Stimulated activated CD8-positive, alpha-beta memory T cell treated with anti-CD3 and anti-CD28 coated beads, Interleukin-2, amount 100 ng/mL, for 1 hour (primary cell): ENCODE data around the gene PDIK1L.
"Not testable (repeated sequence)": the region's sequence is repeated elsewhere in the genome, so short reads cannot be mapped to it uniquely, and the experiment has no call there.

Experiments
- DNase-seq, 2 donors: peaks; one replicate each; pipeline ENCODE4 v3.0.0-alpha.2; 2020; ENCODE audit warnings: low read depth in 2 of 2

The PDIK1L gene

GRCh38 chr1:26090893-26091292 lies 20.7 kb upstream of the PDIK1L start:
- DNase-seq, result no peak

- no peak for DNase-seq
These were observed 19.2 kb upstream of the PDIK1L start for GRCh38 chr1:26092422-26092821.

GRCh38 chr1:26093569-26093968 lies 18.1 kb upstream of the PDIK1L start:
- DNase-seq, result not testable (repeated sequence)

- DNase-seq, result no peak
These were observed 17.5 kb upstream of the PDIK1L start for GRCh38 chr1:26094076-26094669.

- DNase-seq, result no peak
These were observed 16.8 kb upstream of the PDIK1L start for GRCh38 chr1:26094677-26095383.

GRCh38 chr1:26096471-26096870 lies 15.2 kb upstream of the PDIK1L start:
- DNase-seq, result no peak

GRCh38 chr1:26097696-26098095 lies 13.9 kb upstream of the PDIK1L start:
- no peak for DNase-seq

- no peak for DNase-seq
These were observed 13.0 kb upstream of the PDIK1L start for GRCh38 chr1:26098602-26099001.

- DNase-seq, result no peak
These were observed 11.8 kb upstream of the PDIK1L start for GRCh38 chr1:26099780-26100179.

- not testable (repeated sequence) for DNase-seq
These were observed 11.4 kb upstream of the PDIK1L start for GRCh38 chr1:26100204-26100603.

GRCh38 chr1:26102119-26102518 lies 9.5 kb upstream of the PDIK1L start:
- no peak for DNase-seq

GRCh38 chr1:26102526-26102925 lies 9.1 kb upstream of the PDIK1L start:
- DNase-seq, result no peak

GRCh38 chr1:26105226-26105548 lies 6.4 kb upstream of the PDIK1L start:
- DNase-seq, result not testable (repeated sequence)

- no peak for DNase-seq
These were observed 2.1 kb upstream of the PDIK1L start for GRCh38 chr1:26109229-26110164.

GRCh38 chr1:26110731-26111529 lies 694 bp upstream of the PDIK1L start:
- peak; percentile 34 to 55 for DNase-seq

GRCh38 chr1:26112407-26112775 lies 767 bp downstream of the PDIK1L start:
- no peak for DNase-seq

- DNase-seq, result no peak
These were observed 2.7 kb downstream of the PDIK1L start for GRCh38 chr1:26114165-26114927.

- no peak for DNase-seq
These were observed 8.4 kb downstream of the PDIK1L start for GRCh38 chr1:26119892-26120608.

GRCh38 chr1:26121854-26122773 lies 10.5 kb downstream of the PDIK1L start:
- DNase-seq, result no peak
